ENCODE data around the gene NEO1.

NEO1 gene

GRCh38 chr15:73035221-73035620, 17.0 kb upstream of the NEO1 start:
- Histone ChIP-seq H3K27ac (replicated peaks) (no peak overlapping the region), H3K4me3 (replicated peaks; ENCODE audit: insufficient read depth, low read length) (no peak overlapping the region), H3K27me3 (ENCODE audit: insufficient read depth, poor library complexity, severe bottlenecking) (peaks cover 12% of the 10 kb centered on the region)
- no peak for DNase-seq (ENCODE audit: low read depth in 1 of 2, low spot score in 1 of 2)
- TF ChIP-seq REST (IDR thresholded peaks at IDR 0.05; ENCODE audit: insufficient replicate concordance, low read depth) (no peak), SPI1 (IDR thresholded peaks at IDR 0.05; ENCODE audit: borderline replicate concordance, low read depth) (no peak), POLR2AphosphoS5 (IDR thresholded peaks at IDR 0.05; ENCODE audit: low read depth) (no peak), CTCF (IDR thresholded peaks at IDR 0.05; ENCODE audit: insufficient read depth, low read length) (no peak), GABPA (IDR thresholded peaks at IDR 0.05; ENCODE audit: low read depth) (no peak)

GRCh38 chr15:73038220-73038619, 14.0 kb upstream of the NEO1 start:
- Histone ChIP-seq H3K4me3 (replicated peaks; ENCODE audit: insufficient read depth, low read length) (no peak overlapping the region), H3K27ac (replicated peaks) (no peak overlapping the region), H3K27me3 (ENCODE audit: insufficient read depth, poor library complexity, severe bottlenecking) (peaks cover 9% of the 10 kb centered on the region)
- no peak for DNase-seq (ENCODE audit: low read depth in 1 of 2, low spot score in 1 of 2)
- no peak for TF ChIP-seq CTCF (IDR thresholded peaks at IDR 0.05; ENCODE audit: insufficient read depth, low read length)
- no peak for TF ChIP-seq GABPA (IDR thresholded peaks at IDR 0.05; ENCODE audit: low read depth)
- no peak for TF ChIP-seq REST (IDR thresholded peaks at IDR 0.05; ENCODE audit: insufficient replicate concordance, low read depth)
- no peak for TF ChIP-seq SPI1 (IDR thresholded peaks at IDR 0.05; ENCODE audit: borderline replicate concordance, low read depth)

- TF ChIP-seq GABPA (IDR thresholded peaks at IDR 0.05; ENCODE audit: low read depth) (no peak), POLR2AphosphoS5 (IDR thresholded peaks at IDR 0.05; ENCODE audit: low read depth) (no peak), CTCF (IDR thresholded peaks at IDR 0.05; ENCODE audit: insufficient read depth, low read length) (no peak), REST (IDR thresholded peaks at IDR 0.05; ENCODE audit: insufficient replicate concordance, low read depth) (no peak), SPI1 (IDR thresholded peaks at IDR 0.05; ENCODE audit: borderline replicate concordance, low read depth) (no peak)
- Histone ChIP-seq H3K27me3 (ENCODE audit: insufficient read depth, poor library complexity, severe bottlenecking) (peaks cover 20% of the 10 kb centered on the region), H3K27ac (replicated peaks) (no peak overlapping the region), H3K4me3 (replicated peaks; ENCODE audit: insufficient read depth, low read length) (no peak overlapping the region)
- DNase-seq (ENCODE audit: low read depth in 1 of 2, low spot score in 1 of 2) = no peak
These were observed 6.2 kb upstream of the NEO1 start for GRCh38 chr15:73046073-73046472.
